CD4-positive, alpha-beta T cell (primary cell): ENCODE measurements around the gene ZNF335. TPM values are rescaled to one million over a fixed set of nuclear protein-coding genes. Genes with fewer than 3 reads are reported as not detected.

Source experiments
- ATAC-seq: fragments of 200-7000 bp; cut with Tn5 transposase; one replicate; pipeline ENCODE4 v1.10.0; 2022; ENCODE audit warnings: mild to moderate bottlenecking; ENCODE audit not compliant: poor library complexity
- CTCF ChIA-PET: fragments of 350-600 bp; sonication (Branson Sonifier 250); formaldehyde crosslinking; loops from one replicate; lab custom pipeline; 2021; ENCODE audit warnings: antibody characterized with exemption, inconsistent platforms; lab: Charles Lee
- POLR2A ChIA-PET: fragments of 350-600 bp; sonication (Branson Sonifier 250); formaldehyde crosslinking; loops from one replicate; lab custom pipeline; 2021; ENCODE audit warnings: antibody characterized with exemption, inconsistent platforms; lab: Charles Lee
- DNase-seq, 14 experiments: peaks; one replicate each; pipeline ENCODE4 v3.0.0-alpha.2; 2013 to 2020; ENCODE audit warnings: mixed read lengths in 2 of 14
- H3K27ac ChIP-seq, 2 donors: one replicate each; pipeline versions ENCODE4 v1.5.1 to v1.7.0; 2013; ENCODE audit warnings: low read length in 2 of 2, low read depth in 1 of 2, mild to moderate bottlenecking in 1 of 2
- H3K27me3 ChIP-seq, 2 experiments: 1 replicate in 1 of 2; 2 replicates in 1 of 2; pipeline versions ENCODE4 v1.6.1 to v1.7.0; 2013; ENCODE audit warnings: low read length in 2 of 2, control low read depth in 1 of 2, mild to moderate bottlenecking in 1 of 2, moderate library complexity in 1 of 2; ENCODE audit not compliant: insufficient read depth in 2 of 2, control insufficient read depth in 1 of 2
- H3K36me3 ChIP-seq: one replicate; pipeline ENCODE4 v1.6.1; 2013; ENCODE audit warnings: low read length, control low read depth; ENCODE audit not compliant: insufficient read depth
- H3K4me1 ChIP-seq: one replicate; pipeline ENCODE4 v1.6.1; 2013; ENCODE audit warnings: low read length, control low read depth; ENCODE audit not compliant: insufficient read depth
- H3K4me3 ChIP-seq: one replicate; pipeline ENCODE4 v1.5.1; 2013; ENCODE audit warnings: mild to moderate bottlenecking, low read length, moderate library complexity
- H3K9me3 ChIP-seq, 2 experiments: 1 replicate in 1 of 2; 2 replicates in 1 of 2; pipeline versions ENCODE4 v1.6.1 to v1.7.0; 2013; ENCODE audit warnings: low read length in 2 of 2, mild to moderate bottlenecking in 2 of 2, control low read depth in 1 of 2, moderate library complexity in 1 of 2; ENCODE audit not compliant: control insufficient read depth in 1 of 2, insufficient read depth in 1 of 2
- H3K27ac Mint-ChIP-seq: one replicate; pipeline ENCODE4 v1.8.0; 2020; ENCODE audit warnings: mixed read lengths
- H3K27me3 Mint-ChIP-seq: one replicate; pipeline ENCODE4 v1.8.0; 2021; ENCODE audit warnings: mixed read lengths
- H3K36me3 Mint-ChIP-seq: one replicate; pipeline ENCODE4 v1.8.0; 2021; ENCODE audit warnings: low read depth, mixed read lengths
- H3K4me1 Mint-ChIP-seq: one replicate; pipeline ENCODE4 v1.8.0; 2021; ENCODE audit warnings: low read depth, mixed read lengths
- H3K4me3 Mint-ChIP-seq: one replicate; pipeline ENCODE4 v1.8.0; 2020; ENCODE audit warnings: mild to moderate bottlenecking, mixed read lengths
- H3K9me3 Mint-ChIP-seq: one replicate; pipeline ENCODE4 v1.8.0; 2020; ENCODE audit warnings: mixed read lengths
- intact Hi-C, 2 experiments: fragments of 100-400 bp; cut with DNase I in 1 of 2; cut with micrococcal nuclease in 1 of 2; formaldehyde crosslinking; loops; one replicate each; pipeline versions ENCODE4 v1.15.1 to v1.9.0; 2023 to 2025; cut with DNase I, micrococcal nuclease
- total RNA-seq, 174 experiments: library from RNA in 2 of 174; stranded (reverse) in 2 of 174; gene quantifications; one replicate each; pipeline ENCODE4 v1.2.3 and lab custom pipeline; 2021 to 2026
- TF ChIP-seq, protein P1 (sequence below): fragments of 200-600 bp; IDR thresholded peaks from one replicate; pipeline ENCODE4 v1.8.0; 2022; ENCODE audit warnings: antibody characterized with exemption, mild to moderate bottlenecking

The ZNF335 gene
- total RNA-seq, 2 experiments from 2014 or later: 67.3 to 74.6 TPM

DNA sequence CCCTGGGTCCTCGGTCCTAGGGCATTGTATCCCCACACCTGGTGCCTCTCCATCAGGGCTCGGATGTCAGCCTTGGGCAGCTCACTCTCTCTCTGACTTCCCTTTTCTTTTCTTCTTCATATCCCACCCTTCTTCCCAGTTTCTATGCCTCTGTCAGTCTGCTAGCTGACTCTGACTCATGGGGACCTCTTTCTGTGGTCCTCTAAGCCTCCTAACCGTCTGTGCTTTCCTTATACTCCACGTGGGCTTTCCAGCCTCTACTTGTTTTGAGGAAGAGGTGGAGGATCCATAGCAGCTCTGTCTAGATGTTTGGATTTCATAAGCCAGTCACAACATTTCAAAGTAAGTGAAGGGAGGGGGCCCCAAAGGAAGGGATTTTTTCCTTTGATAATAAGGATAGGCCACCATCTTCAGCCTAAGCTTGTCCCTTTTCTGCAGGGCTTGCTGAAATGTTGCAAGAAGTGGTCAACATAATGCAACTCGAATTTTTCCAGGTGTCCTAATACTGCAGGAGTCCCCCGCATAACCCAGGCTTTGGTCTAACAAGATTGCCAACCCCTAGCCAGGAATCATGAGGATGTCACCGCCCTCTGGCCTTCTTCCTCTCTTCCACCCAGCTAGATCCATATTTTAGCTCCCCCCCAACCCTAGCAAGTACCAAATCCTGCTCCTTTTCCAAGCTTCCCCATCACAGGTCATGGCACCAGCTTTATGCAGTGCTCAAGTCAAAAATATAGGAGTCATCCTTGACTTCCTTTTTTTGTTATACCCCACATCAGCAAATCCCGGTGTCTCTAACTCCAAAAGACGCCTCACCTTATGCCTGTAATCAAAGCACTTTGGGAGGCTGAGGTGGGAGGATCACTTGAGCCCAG lies 51.3 kb downstream of the ZNF335 start:
- no peak overlapping the region for H3K27ac Mint-ChIP-seq
- peaks cover 5 to 9% of the 10 kb centered on the region in 2 experiments for H3K27me3 ChIP-seq
- no peaks in the 10 kb centered on the region for H3K9me3 Mint-ChIP-seq
- no peak overlapping the region for H3K27ac ChIP-seq
- TF ChIP-seq, protein P1, sequence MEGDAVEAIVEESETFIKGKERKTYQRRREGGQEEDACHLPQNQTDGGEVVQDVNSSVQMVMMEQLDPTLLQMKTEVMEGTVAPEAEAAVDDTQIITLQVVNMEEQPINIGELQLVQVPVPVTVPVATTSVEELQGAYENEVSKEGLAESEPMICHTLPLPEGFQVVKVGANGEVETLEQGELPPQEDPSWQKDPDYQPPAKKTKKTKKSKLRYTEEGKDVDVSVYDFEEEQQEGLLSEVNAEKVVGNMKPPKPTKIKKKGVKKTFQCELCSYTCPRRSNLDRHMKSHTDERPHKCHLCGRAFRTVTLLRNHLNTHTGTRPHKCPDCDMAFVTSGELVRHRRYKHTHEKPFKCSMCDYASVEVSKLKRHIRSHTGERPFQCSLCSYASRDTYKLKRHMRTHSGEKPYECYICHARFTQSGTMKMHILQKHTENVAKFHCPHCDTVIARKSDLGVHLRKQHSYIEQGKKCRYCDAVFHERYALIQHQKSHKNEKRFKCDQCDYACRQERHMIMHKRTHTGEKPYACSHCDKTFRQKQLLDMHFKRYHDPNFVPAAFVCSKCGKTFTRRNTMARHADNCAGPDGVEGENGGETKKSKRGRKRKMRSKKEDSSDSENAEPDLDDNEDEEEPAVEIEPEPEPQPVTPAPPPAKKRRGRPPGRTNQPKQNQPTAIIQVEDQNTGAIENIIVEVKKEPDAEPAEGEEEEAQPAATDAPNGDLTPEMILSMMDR: no peak
- H3K4me1 ChIP-seq: peaks cover 3% of the 10 kb centered on the region
- DNase-seq: no peak
- H3K4me1 Mint-ChIP-seq: peaks cover 4% of the 10 kb centered on the region
- no peak overlapping the region for H3K4me3 ChIP-seq
- H3K27me3 Mint-ChIP-seq: peaks cover 32% of the 10 kb centered on the region
- H3K36me3 Mint-ChIP-seq: no peaks in the 10 kb centered on the region
- ChIA-PET POLR2A (interaction anchor here (1.4 to 2.9 kb wide), 2 partner anchors 14 to 30 kb away, joined by 5 to 11 read pairs; partner anchors contain the start of genes CTSA, NEURL2 and PCIF1), CTCF (interaction anchor here (0.5 kb wide), 1 partner anchor 21 kb away, joined by 3 read pairs; no protein-coding TSS in a partner anchor)
- no peaks in the 10 kb centered on the region for H3K36me3 ChIP-seq
- H3K9me3 ChIP-seq: no peaks in the 10 kb centered on the region
- H3K4me3 Mint-ChIP-seq: no peak overlapping the region
- intact Hi-C loops: no loop called here
- no peak for ATAC-seq

DNA sequence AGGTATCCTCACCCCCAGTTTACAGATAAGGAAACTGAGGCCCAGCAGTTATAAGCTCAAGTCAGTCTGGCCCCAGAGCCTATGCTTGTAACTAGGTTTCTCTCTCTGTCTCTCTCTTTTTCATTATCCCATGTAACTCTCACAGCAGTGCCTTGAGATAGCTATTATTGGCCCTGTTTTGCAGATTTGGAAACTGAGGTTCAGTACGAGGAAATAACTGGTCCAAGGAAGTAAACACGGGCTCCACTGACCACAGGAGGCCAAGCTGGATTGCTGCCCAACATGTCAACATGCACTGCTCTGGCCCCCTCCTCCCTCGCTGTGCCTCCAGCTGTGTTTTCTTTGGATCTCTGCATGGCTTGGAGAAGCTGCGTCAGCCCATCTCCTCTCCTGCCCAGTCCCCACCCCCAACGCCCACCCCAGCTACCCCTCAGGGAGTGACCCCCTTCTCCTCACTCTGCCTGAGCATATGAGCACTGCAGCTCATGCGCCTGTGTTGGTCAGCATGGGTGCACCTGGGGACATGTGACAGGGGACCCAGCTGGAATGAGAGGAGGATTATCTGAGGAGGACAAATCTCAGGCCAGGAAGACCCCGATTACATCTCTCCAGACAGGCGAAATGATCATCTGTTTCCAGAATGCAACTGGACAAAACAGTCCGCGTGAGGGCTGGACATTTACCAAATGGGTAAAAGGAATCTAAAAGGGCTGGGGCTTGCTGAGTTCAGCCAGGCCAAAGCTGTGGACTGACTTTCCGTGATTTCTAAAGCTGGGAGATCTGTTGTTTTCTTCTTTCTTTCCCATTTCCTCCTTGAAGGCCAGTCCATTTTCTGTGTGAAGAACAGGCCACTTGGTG lies 52.2 kb downstream of the ZNF335 start:
- Mint-ChIP-seq H3K27me3 (peaks cover 32% of the 10 kb centered on the region), H3K9me3 (no peaks in the 10 kb centered on the region), H3K36me3 (no peaks in the 10 kb centered on the region), H3K27ac (no peak overlapping the region), H3K4me1 (peaks cover 4% of the 10 kb centered on the region), H3K4me3 (no peak overlapping the region)
- CTCF ChIA-PET: no interaction called here
- intact Hi-C loops: no loop called here
- TF ChIP-seq, protein P1: no peak
- no peak overlapping the region for H3K4me3 ChIP-seq
- POLR2A ChIA-PET: interaction anchor here (1.4 to 2.9 kb wide), 2 partner anchors 15 to 29 kb away, joined by 5 to 11 read pairs; partner anchors contain the start of genes CTSA, NEURL2 and PCIF1
- ATAC-seq (no peak), DNase-seq (no peak)
- H3K9me3 ChIP-seq: no peaks in the 10 kb centered on the region
- H3K4me1 ChIP-seq: peaks cover 3% of the 10 kb centered on the region
- peaks cover 5 to 9% of the 10 kb centered on the region in 2 experiments for H3K27me3 ChIP-seq
- H3K36me3 ChIP-seq: no peaks in the 10 kb centered on the region
- no peak overlapping the region for H3K27ac ChIP-seq

DNA sequence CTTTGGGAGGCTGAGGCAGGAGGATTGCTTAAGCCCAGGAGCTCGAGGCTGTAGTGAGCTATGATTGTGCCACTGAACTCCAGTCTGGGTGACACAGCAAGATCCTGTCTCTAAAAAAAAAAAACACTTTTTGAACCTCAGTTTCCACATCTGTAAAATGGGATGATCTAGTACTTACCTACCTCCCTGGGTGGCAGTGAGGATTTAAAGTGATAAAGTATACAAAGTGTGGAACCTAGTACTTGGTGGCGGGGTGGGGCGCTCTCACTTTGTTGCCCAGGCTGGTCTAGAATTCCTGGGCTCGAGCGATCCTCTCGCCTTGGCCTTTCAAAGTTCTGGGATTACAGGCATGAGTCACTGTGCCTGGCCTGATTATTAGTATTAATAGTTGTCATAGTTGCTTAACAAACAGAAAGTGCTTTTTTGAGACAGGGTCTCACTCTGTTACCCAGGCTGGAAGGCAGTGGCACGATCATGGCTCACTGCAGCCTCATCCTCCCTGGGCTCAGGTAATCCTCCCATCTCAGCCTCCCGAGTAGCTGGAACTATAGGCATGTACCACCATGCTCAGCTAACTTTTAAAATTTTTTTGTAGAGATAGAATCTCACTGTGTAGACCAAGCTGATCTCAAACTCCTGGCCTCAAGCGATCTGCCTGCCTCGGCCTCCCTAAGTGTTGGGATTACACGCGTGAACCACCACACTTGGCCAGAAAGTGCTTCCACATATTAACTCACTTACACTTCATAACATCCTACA lies 53.0 kb downstream of the ZNF335 start:
- Histone ChIP-seq H3K27me3 (peaks cover 5 to 15% of the 10 kb centered on the region in 2 experiments), H3K9me3 (no peaks in the 10 kb centered on the region), H3K4me3 (no peak overlapping the region), H3K4me1 (no peaks in the 10 kb centered on the region), H3K36me3 (no peaks in the 10 kb centered on the region), H3K27ac (no peak overlapping the region)
- H3K4me1 Mint-ChIP-seq: no peaks in the 10 kb centered on the region
- TF ChIP-seq, protein P1: no peak
- no peaks in the 10 kb centered on the region for H3K9me3 Mint-ChIP-seq
- peaks cover 40% of the 10 kb centered on the region for H3K27me3 Mint-ChIP-seq
- ATAC-seq (no peak), DNase-seq (no peak)
- no peaks in the 10 kb centered on the region for H3K36me3 Mint-ChIP-seq
- H3K4me3 Mint-ChIP-seq: no peak overlapping the region
- H3K27ac Mint-ChIP-seq: no peak overlapping the region
- ChIA-PET POLR2A (interaction anchor here (2.9 kb wide), 1 partner anchor 15 kb away, joined by 11 read pairs; the partner anchor contains the start of gene PCIF1), CTCF (interaction anchor here (1.0 kb wide), 1 partner anchor 15 kb away, joined by 3 read pairs; no protein-coding TSS in a partner anchor)
- intact Hi-C loops: no loop called here
